Fibroblast of skin of left biceps (primary cell): Measurements from ENCODE around the gene RRP9.

Source experiments
- DNase-seq, 2 experiments: peaks; one replicate each; pipeline ENCODE4 v3.0.0-alpha.2; 2013; ENCODE audit warnings: low read depth in 2 of 2

RRP9 gene

GRCh38 chr3:51955893-51956770 lies 14.4 kb upstream of the RRP9 start:
- DNase-seq = no peak

GRCh38 chr3:51955175-51955892 lies 13.6 kb upstream of the RRP9 start, which contains the start of gene GPR62:
GPR62 (plus strand) TSS chr3:51955381; CDS start chr3:51955653, 272 bp downstream.
- DNase-seq = no peak

DNA sequence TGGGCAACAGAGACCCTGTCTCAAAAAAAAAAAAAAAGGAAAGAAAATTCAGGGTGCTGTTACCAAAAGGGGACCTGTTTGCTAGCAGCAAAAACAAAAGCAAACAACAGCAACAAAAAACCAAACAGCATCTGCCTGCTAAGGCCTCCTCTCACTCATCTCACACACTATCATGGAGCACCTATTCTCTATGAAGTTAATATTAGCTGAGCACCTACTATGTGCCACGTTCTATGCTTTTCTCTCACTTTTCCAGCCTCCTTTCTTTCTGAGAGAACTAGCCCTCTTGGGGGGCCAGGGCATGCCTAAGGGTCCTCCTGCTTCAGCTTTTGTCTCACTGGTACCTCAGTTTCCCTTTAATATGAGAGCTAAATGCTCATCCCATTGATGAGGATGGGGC lies 13.0 kb upstream of the RRP9 start:
- no peak for DNase-seq

DNA sequence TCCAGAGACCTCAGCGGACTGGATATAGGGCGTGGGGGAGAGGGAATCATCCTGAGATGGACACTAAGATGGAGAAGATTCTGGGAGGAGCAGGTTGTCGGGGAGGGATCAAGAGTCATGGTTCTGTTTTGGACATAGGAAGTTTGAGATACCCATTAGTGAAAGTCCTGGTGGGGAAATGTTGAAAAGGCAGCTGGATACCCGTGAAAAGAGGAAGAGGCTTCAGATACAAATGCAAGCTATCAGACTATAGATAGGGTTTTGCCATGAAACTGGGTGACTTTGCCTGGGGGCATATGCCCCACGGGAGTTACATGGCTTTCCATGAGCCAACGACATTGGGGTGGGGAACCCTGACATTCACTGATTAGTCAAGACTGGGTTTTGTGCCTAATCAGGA lies 12.4 kb upstream of the RRP9 start:
- DNase-seq = no peak

- DNase-seq = no peak
Measured at GRCh38 chr3:51953445-51953844, 11.7 kb upstream of the RRP9 start.

DNA sequence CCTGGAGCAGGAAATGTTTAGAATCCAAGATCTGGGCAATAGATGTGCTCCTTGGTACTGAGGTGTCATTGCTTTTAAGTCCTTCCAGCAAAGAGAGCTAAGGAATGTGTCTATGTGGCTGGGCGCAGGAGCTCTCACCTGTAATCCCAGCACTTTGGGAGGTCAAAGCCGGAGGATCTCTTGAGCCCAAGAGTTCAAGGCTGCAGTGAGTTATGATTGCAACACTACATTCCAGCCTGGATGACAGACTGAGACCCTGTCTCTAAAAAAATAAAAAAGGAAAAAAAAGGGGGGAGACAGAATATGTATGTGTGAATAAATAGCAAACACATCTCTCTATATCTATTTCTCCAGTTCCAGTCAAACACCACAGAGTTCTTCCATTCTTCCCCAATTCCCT lies 9.2 kb upstream of the RRP9 start:
- DNase-seq = no peak

- no peak for DNase-seq
Measured at GRCh38 chr3:51949121-51949520, 7.4 kb upstream of the RRP9 start.

- no peak for DNase-seq
Measured at GRCh38 chr3:51948016-51948580, 6.4 kb upstream of the RRP9 start.

- no peak for DNase-seq
Measured at GRCh38 chr3:51947215-51947900, 5.7 kb upstream of the RRP9 start.

GRCh38 chr3:51946796-51947195 lies 5.1 kb upstream of the RRP9 start:
- DNase-seq = no peak

DNA sequence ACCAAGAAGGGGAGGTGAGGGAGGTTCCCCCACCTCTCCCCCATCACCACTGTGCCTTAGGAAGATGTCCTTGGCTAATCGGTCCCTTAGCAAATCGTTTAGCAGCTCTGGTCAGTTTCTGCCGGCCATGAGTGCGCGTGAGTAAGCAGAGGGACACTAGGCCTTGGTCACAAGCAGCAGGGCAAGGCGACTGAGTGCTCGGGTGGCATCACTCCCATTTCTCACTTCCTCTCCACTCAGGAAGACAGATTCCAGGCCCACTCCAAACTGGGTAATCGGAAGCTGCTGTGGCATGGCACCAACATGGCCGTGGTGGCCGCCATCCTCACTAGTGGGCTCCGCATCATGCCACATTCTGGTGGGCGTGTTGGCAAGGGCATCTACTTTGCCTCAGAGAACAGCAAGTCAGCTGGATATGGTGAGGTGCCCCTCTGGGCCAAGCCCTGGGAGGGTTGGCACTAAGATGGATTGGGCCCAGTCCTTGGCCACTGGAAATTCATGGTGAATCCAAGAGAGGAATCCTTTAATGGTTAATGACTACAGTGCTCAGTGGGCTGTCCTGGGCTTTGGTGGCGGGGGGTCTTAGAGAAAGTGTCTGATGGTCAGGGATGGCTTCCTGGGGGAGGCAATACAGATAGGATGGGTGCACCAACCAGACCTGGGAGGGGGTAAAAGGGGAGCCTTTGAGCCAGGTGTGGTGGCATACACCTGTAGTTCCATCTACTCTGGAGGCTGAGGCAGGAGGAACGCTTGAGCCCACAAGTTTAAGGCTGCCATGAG lies 4.4 kb upstream of the RRP9 start:
- no peak for DNase-seq

GRCh38 chr3:51945031-51945840 lies 3.5 kb upstream of the RRP9 start:
- no peak for DNase-seq

DNA sequence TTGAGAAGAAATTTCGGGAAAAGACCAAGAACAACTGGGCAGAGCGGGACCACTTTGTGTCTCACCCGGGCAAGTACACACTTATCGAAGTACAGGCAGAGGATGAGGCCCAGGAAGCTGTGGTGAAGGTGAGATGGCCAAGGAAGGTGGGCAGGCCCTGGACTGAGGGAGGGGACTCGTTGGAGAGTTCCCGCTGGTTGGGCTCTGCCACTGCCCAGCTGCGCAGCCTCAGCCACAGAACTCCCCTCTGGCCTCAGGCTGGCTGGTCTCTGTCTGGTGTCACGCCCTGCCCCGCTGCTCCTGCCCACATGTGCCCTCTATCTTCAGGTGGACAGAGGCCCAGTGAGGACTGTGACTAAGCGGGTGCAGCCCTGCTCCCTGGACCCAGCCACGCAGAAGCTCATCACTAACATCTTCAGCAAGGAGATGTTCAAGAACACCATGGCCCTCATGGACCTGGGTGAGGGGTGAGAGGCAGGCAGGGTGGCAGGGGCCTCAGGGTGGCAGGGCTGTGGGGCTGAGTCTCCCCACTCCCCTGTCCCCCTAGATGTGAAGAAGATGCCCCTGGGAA lies 2.8 kb upstream of the RRP9 start:
- no peak for DNase-seq

GRCh38 chr3:51943451-51944391 lies 2.0 kb upstream of the RRP9 start:
- DNase-seq = no peak

- DNase-seq = no peak
Measured at GRCh38 chr3:51942603-51943450, 1.1 kb upstream of the RRP9 start.

DNA sequence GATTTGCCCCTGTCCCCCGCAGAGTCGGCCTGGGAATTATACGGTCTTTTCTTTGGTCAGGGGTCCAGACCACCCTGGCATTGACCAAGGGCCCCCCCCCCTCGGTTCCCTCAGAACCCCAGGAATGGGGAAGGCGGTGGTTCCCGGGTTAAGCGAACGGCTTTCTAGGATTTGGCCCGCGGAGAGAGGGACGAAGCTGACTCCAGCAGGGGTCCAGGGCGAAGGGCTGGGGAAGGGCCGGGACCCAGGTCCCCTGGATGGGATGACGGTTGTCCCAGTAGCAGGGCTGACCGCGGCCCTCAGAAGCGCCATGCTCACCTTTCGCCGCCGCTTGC lies 274 bp downstream of the RRP9 start:
- no peak for DNase-seq

GRCh38 chr3:51940648-51941462 lies 849 bp downstream of the RRP9 start:
- DNase-seq = no peak
